GM12878 (cell line): ENCODE results near the gene EHF. TPM values are rescaled to one million over a fixed set of nuclear protein-coding genes. Genes with fewer than 3 reads are reported as not detected.

ENCODE experiments used
- ASH2L ChIP-seq: fragments of 300-600, 200-600 bp; sonication (generic); IDR thresholded peaks from 2 replicates; pipeline ENCODE4 v1.6.1; 2017; ENCODE audit warnings: low read depth, mild to moderate bottlenecking, borderline replicate concordance
- ATF7 ChIP-seq: fragments of 450-650 bp; IDR thresholded peaks from 2 replicates; pipeline ENCODE4 v1.6.1; 2016; ENCODE audit warnings: low read depth, mild to moderate bottlenecking
- BHLHE40 ChIP-seq, 2 experiments: fragments of 450-650 bp in 1 of 2; IDR thresholded peaks; 2 replicates each; pipeline ENCODE4 v1.6.1; 2011 to 2017; ENCODE audit warnings: low read depth in 2 of 2, borderline replicate concordance in 1 of 2, improper control_type of control experiment in 1 of 2, low read length in 1 of 2, mild to moderate bottlenecking in 1 of 2
- DPF2 ChIP-seq: fragments of 450-650 bp; IDR thresholded peaks from 2 replicates; pipeline ENCODE4 v1.6.1; 2017; ENCODE audit warnings: mild to moderate bottlenecking
- FOXK2 ChIP-seq: fragments of 450-650 bp; IDR thresholded peaks from 2 replicates; pipeline ENCODE4 v1.6.1; 2017; ENCODE audit warnings: mild to moderate bottlenecking, moderate library complexity
- GABPA ChIP-seq: IDR thresholded peaks from 2 replicates; pipeline ENCODE4 v1.6.1; 2014; ENCODE audit warnings: antibody characterized with exemption, low read depth, mild to moderate bottlenecking, inconsistent platforms
- HDGF ChIP-seq: fragments of 450-650 bp; IDR thresholded peaks from 2 replicates; pipeline ENCODE4 v1.6.1; 2016; ENCODE audit warnings: antibody characterized with exemption
- NFXL1 ChIP-seq: fragments of 450-650 bp; IDR thresholded peaks from 2 replicates; pipeline ENCODE4 v1.6.1; 2017; ENCODE audit warnings: antibody characterized with exemption, mild to moderate bottlenecking, borderline replicate concordance
- POLR2AphosphoS2 ChIP-seq: IDR thresholded peaks from 2 replicates; pipeline ENCODE4 v1.6.1; 2011; ENCODE audit warnings: low read depth, mild to moderate bottlenecking, low read length, improper control_type of control experiment, moderate library complexity
- POLR2AphosphoS5 ChIP-seq: IDR thresholded peaks from 2 replicates; pipeline ENCODE4 v1.6.1; 2011; ENCODE audit warnings: mild to moderate bottlenecking, low read length, inconsistent platforms
- RFX5 ChIP-seq: IDR thresholded peaks from 2 replicates; pipeline ENCODE4 v1.6.1; 2011; ENCODE audit warnings: low read depth, low read length, improper control_type of control experiment
- SIN3A ChIP-seq: IDR thresholded peaks from 2 replicates; pipeline ENCODE4 v1.6.1; 2012; ENCODE audit warnings: low read depth, low read length, improper control_type of control experiment
- SMAD5 ChIP-seq: IDR thresholded peaks from 2 replicates; pipeline ENCODE4 v1.6.1; 2016; ENCODE audit warnings: antibody characterized with exemption, low read depth
- ZZZ3 ChIP-seq: IDR thresholded peaks from 2 replicates; pipeline ENCODE4 v1.6.1; 2011; ENCODE audit warnings: low read depth; ENCODE audit not compliant: control insufficient read depth, insufficient read length
- polyA plus RNA-seq, 11 experiments: library from polyadenylated mRNA; depleted of rRNA in 4 of 11; unstranded in 6 of 11; stranded (reverse) in 5 of 11; fragments of >200 nt; fragmentation: Nextera tagmentation in 4 of 11; fragmentation: Illumina TruSeq in 1 of 11; extraction: Ambion mirVana in 4 of 11; extraction: Trizol in 1 of 11; gene quantifications; 1 replicate in 1 of 11; 2 replicates in 10 of 11; pipeline versions ENCODE4 v1.2.1 to v1.2.3, GENCODE V29; 2011 to 2016; ENCODE audit warnings: inconsistent platforms in 2 of 11, missing spikeins in 2 of 11, low read depth in 1 of 11
- total RNA-seq, 4 experiments: library from RNA; depleted of rRNA in 3 of 4; stranded (reverse); fragments of >200 nt in 3 of 4; fragmentation: Illumina TruSeq in 1 of 4; extraction: Trizol in 1 of 4; gene quantifications; 2 replicates each; pipeline versions ENCODE4 v1.2.1 to v1.2.3, GENCODE V29; 2013 to 2021
- TF ChIP-seq, protein P1 (sequence below): fragments of 450-650 bp; formaldehyde crosslinking; IDR thresholded peaks from 2 replicates; pipeline ENCODE4 v1.4.0; 2020; ENCODE audit warnings: mild to moderate bottlenecking, moderate library complexity
- TF ChIP-seq, protein P2 (sequence below): IDR thresholded peaks from 2 replicates; pipeline ENCODE4 v1.6.1; 2011; ENCODE audit warnings: mild to moderate bottlenecking, low read depth, low read length, moderate library complexity; ENCODE audit not compliant: insufficient replicate concordance

EHF gene
- total and polyA plus RNA-seq, 10 of the 15 experiments (the other 5 are each of a cell fraction or from before 2014, with no cell fraction given), result 0.04 to 0.33 (median 0.06) TPM; not detected in 6

DNA sequence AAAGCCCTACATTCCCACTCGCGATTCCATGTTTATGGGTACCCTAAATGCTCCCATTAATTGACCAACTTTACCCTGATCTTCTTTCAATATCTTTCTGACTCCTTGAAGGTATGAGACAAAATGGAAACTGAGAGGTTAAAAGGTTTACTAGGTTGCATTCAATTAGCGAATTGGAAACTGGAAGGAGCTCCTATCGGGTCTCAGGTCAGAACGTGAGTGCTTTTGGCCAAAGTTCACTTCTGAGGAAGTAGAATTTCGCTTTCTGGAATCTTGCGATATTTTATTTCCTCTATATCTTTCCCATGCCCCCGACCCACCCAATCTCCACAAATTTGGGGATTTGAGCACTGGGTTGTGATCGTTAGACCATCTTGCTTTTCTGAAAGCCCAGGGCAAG, 2.6 kb downstream of the EHF start (continued):
- TF ChIP-seq, protein P1, sequence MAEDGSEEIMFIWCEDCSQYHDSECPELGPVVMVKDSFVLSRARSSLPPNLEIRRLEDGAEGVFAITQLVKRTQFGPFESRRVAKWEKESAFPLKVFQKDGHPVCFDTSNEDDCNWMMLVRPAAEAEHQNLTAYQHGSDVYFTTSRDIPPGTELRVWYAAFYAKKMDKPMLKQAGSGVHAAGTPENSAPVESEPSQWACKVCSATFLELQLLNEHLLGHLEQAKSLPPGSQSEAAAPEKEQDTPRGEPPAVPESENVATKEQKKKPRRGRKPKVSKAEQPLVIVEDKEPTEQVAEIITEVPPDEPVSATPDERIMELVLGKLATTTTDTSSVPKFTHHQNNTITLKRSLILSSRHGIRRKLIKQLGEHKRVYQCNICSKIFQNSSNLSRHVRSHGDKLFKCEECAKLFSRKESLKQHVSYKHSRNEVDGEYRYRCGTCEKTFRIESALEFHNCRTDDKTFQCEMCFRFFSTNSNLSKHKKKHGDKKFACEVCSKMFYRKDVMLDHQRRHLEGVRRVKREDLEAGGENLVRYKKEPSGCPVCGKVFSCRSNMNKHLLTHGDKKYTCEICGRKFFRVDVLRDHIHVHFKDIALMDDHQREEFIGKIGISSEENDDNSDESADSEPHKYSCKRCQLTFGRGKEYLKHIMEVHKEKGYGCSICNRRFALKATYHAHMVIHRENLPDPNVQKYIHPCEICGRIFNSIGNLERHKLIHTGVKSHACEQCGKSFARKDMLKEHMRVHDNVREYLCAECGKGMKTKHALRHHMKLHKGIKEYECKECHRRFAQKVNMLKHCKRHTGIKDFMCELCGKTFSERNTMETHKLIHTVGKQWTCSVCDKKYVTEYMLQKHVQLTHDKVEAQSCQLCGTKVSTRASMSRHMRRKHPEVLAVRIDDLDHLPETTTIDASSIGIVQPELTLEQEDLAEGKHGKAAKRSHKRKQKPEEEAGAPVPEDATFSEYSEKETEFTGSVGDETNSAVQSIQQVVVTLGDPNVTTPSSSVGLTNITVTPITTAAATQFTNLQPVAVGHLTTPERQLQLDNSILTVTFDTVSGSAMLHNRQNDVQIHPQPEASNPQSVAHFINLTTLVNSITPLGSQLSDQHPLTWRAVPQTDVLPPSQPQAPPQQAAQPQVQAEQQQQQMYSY (CRISPR knock-in tag), result no peak
- no peak for TF ChIP-seq POLR2AphosphoS2
- TF ChIP-seq ATF7, result no peak
- no peak for TF ChIP-seq SIN3A
- TF ChIP-seq RFX5, result no peak
- no peak for TF ChIP-seq ZZZ3
- TF ChIP-seq NFXL1, result no peak
- TF ChIP-seq FOXK2, result no peak
- TF ChIP-seq BHLHE40 (IDR thresholded peaks at IDR 0.05; ENCODE audit: borderline replicate concordance in 1 of 2, low read depth in 2 of 2, low read length in 1 of 2), result peak in 1 of 2 experiments; percentile 65; a peak in 2 of 4 replicates
- TF ChIP-seq HDGF, result no peak
- TF ChIP-seq, protein P2, sequence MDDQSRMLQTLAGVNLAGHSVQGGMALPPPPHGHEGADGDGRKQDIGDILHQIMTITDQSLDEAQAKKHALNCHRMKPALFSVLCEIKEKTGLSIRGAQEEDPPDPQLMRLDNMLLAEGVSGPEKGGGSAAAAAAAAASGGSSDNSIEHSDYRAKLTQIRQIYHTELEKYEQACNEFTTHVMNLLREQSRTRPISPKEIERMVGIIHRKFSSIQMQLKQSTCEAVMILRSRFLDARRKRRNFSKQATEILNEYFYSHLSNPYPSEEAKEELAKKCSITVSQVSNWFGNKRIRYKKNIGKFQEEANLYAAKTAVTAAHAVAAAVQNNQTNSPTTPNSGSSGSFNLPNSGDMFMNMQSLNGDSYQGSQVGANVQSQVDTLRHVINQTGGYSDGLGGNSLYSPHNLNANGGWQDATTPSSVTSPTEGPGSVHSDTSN, result no peak
- TF ChIP-seq POLR2AphosphoS5, result no peak
- TF ChIP-seq DPF2, result no peak
- TF ChIP-seq GABPA, result no peak
- no peak for TF ChIP-seq SMAD5
- TF ChIP-seq ASH2L, result no peak
